ENCODE data around the gene SCN1A. TPM values are rescaled to one million over a fixed set of nuclear protein-coding genes. Genes with fewer than 3 reads are reported as not detected.

SCN1A gene
- total and polyA plus RNA-seq, 2 experiments from 2014 or later = 1.2 to 1.3 TPM

DNA sequence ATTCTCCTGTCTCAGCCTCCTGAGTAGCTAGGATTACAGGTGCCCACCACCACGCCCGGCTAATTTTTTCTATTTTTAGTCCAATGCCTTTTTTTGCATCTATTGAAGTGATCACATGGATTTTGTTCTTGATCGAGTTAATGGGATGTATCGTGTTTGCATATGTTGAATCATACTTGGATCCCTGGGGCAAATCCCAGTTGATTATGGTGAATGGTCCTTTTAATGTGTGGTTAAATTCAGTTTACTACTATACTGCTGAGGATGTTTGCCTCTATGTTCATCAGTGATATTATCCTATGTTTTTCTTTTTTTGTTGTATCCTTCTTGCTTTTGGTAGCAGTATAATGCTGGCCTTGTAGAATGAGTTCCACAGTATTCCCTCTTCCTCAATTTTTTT lies 166.0 kb downstream of the SCN1A start:
- no peak for TF ChIP-seq STAT1 (IDR thresholded peaks at IDR 0.05; ENCODE audit: unreplicated experiment)

DNA sequence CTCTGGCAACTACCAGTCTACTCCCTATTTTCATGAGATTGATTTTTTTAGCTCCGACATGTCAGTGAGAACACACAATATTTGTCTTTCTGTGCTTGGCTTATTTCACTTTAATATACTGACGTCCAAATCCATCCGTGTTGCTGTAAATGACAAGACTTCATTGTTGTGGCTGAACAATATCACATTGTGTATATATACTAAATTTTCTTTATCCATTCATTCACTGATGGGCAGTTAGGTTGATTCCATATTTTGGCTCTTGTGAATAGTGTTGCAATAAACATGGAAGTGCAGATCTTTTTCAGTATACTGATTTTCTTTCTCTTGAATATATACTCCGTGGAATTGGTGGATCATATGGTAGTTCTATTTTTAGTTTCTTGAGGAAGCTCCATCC lies 168.4 kb downstream of the SCN1A start:
- H3K27ac ChIP-seq (ENCODE audit: low read depth) = no peak overlapping the region
- H3K27me3 Mint-ChIP-seq (ENCODE audit: insufficient read depth, low read depth, poor library complexity) = peaks cover 4% of the 10 kb centered on the region
- DNase-seq (ENCODE audit: low spot score) (no peak), ATAC-seq (no peak)
- no peaks in the 10 kb centered on the region for H3K36me3 ChIP-seq (ENCODE audit: insufficient read depth)
- H3K27ac Mint-ChIP-seq = no peak overlapping the region
- H3K4me3 Mint-ChIP-seq = no peak overlapping the region
- H4K20me1 ChIP-seq (replicated peaks; ENCODE audit: insufficient read depth) = no peaks in the 10 kb centered on the region
- H3K4me1 Mint-ChIP-seq = peaks cover 3% of the 10 kb centered on the region; the same call in 2 of the 3 replicates
- H3K9me3 Mint-ChIP-seq = peaks cover 7% of the 10 kb centered on the region
- H3K36me3 Mint-ChIP-seq (ENCODE audit: low read depth) = no peaks in the 10 kb centered on the region
- H3K27me3 ChIP-seq (ENCODE audit: insufficient read depth) = no peaks in the 10 kb centered on the region
- H3F3A ChIP-seq (replicated peaks; ENCODE audit: low read depth) = no peaks in the 10 kb centered on the region
- H3K4me1 ChIP-seq (ENCODE audit: insufficient read depth) = peaks cover 4% of the 10 kb centered on the region
- no peaks in the 10 kb centered on the region for H3K9me2 ChIP-seq (ENCODE audit: insufficient read depth)
- H3K79me2 ChIP-seq (replicated peaks; ENCODE audit: insufficient read depth) = no peaks in the 10 kb centered on the region
- H2AFZ ChIP-seq = no peak overlapping the region
- H3K4me3 ChIP-seq = no peak overlapping the region
- no peak overlapping the region for H3K4me2 ChIP-seq
- TF ChIP-seq, protein P1, sequence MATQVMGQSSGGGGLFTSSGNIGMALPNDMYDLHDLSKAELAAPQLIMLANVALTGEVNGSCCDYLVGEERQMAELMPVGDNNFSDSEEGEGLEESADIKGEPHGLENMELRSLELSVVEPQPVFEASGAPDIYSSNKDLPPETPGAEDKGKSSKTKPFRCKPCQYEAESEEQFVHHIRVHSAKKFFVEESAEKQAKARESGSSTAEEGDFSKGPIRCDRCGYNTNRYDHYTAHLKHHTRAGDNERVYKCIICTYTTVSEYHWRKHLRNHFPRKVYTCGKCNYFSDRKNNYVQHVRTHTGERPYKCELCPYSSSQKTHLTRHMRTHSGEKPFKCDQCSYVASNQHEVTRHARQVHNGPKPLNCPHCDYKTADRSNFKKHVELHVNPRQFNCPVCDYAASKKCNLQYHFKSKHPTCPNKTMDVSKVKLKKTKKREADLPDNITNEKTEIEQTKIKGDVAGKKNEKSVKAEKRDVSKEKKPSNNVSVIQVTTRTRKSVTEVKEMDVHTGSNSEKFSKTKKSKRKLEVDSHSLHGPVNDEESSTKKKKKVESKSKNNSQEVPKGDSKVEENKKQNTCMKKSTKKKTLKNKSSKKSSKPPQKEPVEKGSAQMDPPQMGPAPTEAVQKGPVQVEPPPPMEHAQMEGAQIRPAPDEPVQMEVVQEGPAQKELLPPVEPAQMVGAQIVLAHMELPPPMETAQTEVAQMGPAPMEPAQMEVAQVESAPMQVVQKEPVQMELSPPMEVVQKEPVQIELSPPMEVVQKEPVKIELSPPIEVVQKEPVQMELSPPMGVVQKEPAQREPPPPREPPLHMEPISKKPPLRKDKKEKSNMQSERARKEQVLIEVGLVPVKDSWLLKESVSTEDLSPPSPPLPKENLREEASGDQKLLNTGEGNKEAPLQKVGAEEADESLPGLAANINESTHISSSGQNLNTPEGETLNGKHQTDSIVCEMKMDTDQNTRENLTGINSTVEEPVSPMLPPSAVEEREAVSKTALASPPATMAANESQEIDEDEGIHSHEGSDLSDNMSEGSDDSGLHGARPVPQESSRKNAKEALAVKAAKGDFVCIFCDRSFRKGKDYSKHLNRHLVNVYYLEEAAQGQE (IDR thresholded peaks at IDR 0.05; ENCODE audit: unreplicated experiment) = no peak
- TF ChIP-seq, protein P2, sequence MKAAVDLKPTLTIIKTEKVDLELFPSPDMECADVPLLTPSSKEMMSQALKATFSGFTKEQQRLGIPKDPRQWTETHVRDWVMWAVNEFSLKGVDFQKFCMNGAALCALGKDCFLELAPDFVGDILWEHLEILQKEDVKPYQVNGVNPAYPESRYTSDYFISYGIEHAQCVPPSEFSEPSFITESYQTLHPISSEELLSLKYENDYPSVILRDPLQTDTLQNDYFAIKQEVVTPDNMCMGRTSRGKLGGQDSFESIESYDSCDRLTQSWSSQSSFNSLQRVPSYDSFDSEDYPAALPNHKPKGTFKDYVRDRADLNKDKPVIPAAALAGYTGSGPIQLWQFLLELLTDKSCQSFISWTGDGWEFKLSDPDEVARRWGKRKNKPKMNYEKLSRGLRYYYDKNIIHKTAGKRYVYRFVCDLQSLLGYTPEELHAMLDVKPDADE (IDR thresholded peaks at IDR 0.05) = no peak
- TF ChIP-seq STAT1 (IDR thresholded peaks at IDR 0.05; ENCODE audit: unreplicated experiment) = no peak
- no peak for TF ChIP-seq NANOG (IDR thresholded peaks at IDR 0.05; ENCODE audit: borderline replicate concordance)
- TF ChIP-seq ZNF114 (CRISPR knock-in tag; IDR thresholded peaks at IDR 0.05) = no peak
- no peak for TF ChIP-seq ZNF331 (CRISPR knock-in tag; IDR thresholded peaks at IDR 0.05; ENCODE audit: low read depth)
- no peak for TF ChIP-seq JUNB (IDR thresholded peaks at IDR 0.05; ENCODE audit: unreplicated experiment)
- no peak for TF ChIP-seq POLR2AphosphoS5 (IDR thresholded peaks at IDR 0.05; ENCODE audit: low read depth)
- TF ChIP-seq, protein P3, sequence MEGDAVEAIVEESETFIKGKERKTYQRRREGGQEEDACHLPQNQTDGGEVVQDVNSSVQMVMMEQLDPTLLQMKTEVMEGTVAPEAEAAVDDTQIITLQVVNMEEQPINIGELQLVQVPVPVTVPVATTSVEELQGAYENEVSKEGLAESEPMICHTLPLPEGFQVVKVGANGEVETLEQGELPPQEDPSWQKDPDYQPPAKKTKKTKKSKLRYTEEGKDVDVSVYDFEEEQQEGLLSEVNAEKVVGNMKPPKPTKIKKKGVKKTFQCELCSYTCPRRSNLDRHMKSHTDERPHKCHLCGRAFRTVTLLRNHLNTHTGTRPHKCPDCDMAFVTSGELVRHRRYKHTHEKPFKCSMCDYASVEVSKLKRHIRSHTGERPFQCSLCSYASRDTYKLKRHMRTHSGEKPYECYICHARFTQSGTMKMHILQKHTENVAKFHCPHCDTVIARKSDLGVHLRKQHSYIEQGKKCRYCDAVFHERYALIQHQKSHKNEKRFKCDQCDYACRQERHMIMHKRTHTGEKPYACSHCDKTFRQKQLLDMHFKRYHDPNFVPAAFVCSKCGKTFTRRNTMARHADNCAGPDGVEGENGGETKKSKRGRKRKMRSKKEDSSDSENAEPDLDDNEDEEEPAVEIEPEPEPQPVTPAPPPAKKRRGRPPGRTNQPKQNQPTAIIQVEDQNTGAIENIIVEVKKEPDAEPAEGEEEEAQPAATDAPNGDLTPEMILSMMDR (conservative IDR thresholded peaks at IDR 0.05; ENCODE audit: low read depth in 2 of 2) = no peak
- TF ChIP-seq CREB1 (CRISPR knock-in tag; IDR thresholded peaks at IDR 0.05; ENCODE audit: low read depth) = no peak

More for the DNA sequence above, 166.0 kb downstream of the SCN1A start:
- Histone ChIP-seq H3K9me2 (ENCODE audit: insufficient read depth) (no peaks in the 10 kb centered on the region), H3F3A (replicated peaks; ENCODE audit: low read depth) (no peaks in the 10 kb centered on the region), H3K36me3 (ENCODE audit: insufficient read depth) (no peaks in the 10 kb centered on the region), H3K27me3 (ENCODE audit: insufficient read depth) (no peaks in the 10 kb centered on the region), H3K4me1 (ENCODE audit: insufficient read depth) (no peaks in the 10 kb centered on the region), H3K79me2 (replicated peaks; ENCODE audit: insufficient read depth) (no peaks in the 10 kb centered on the region), H3K4me3 (no peak overlapping the region), H2AFZ (no peak overlapping the region), H3K4me2 (no peak overlapping the region), H4K20me1 (replicated peaks; ENCODE audit: insufficient read depth) (no peaks in the 10 kb centered on the region), H3K27ac (ENCODE audit: low read depth) (no peak overlapping the region)
- DNase-seq (ENCODE audit: low spot score) (no peak), ATAC-seq (no peak)
- Mint-ChIP-seq H3K4me3 (no peak overlapping the region), H3K4me1 (no peaks in the 10 kb centered on the region), H3K36me3 (ENCODE audit: low read depth) (no peaks in the 10 kb centered on the region), H3K27me3 (ENCODE audit: insufficient read depth, low read depth, poor library complexity) (peaks cover 4% of the 10 kb centered on the region), H3K27ac (no peak overlapping the region), H3K9me3 (no peaks in the 10 kb centered on the region)

Data from GM23338 (cell line).